IPS DF 6.9 (cell line): ENCODE results near the gene PHC2.

Source experiments
- DNase-seq: peaks from one replicate; pipeline ENCODE4 v3.0.0-alpha.2; 2013; ENCODE audit warnings: low read depth, low spot score
- H3K27ac ChIP-seq: one replicate; pipeline ENCODE4 v1.5.1; 2013; ENCODE audit warnings: low read length, control low read depth
- H3K27me3 ChIP-seq: 2 replicates; pipeline ENCODE4 v1.6.1; 2013; ENCODE audit warnings: mild to moderate bottlenecking, low read length; ENCODE audit not compliant: control insufficient read depth, insufficient read depth
- H3K36me3 ChIP-seq: 2 replicates; pipeline ENCODE4 v1.6.1; 2013; ENCODE audit warnings: low read length; ENCODE audit not compliant: control insufficient read depth, insufficient read depth
- H3K4me1 ChIP-seq: 2 replicates; pipeline ENCODE4 v1.6.1; 2013; ENCODE audit warnings: low read length; ENCODE audit not compliant: control insufficient read depth, insufficient read depth
- H3K4me3 ChIP-seq: 2 replicates; pipeline ENCODE4 v1.5.1; 2013; ENCODE audit warnings: mild to moderate bottlenecking, low read length
- H3K9me3 ChIP-seq: 2 replicates; pipeline ENCODE4 v1.6.1; 2013; ENCODE audit warnings: low read length, inconsistent platforms; ENCODE audit not compliant: control insufficient read depth, insufficient read depth
- WGBS: extraction: QIAGEN DNeasy Blood & Tissue Kit; methylation state at CpG from one replicate; pipeline ENCODE4 v1.1.7; 2013; ENCODE audit warnings: mixed read lengths, missing lambda C conversion rate; ENCODE audit not compliant: insufficient read length, insufficient coverage; 5-methylcytosine and 5-hydroxymethylcytosine counted together

Gene PHC2

GRCh38 chr1:33350611-33351280, 80.1 kb downstream of the PHC2 start:
- H3K27ac ChIP-seq, result no peak overlapping the region
- H3K4me1 ChIP-seq, result no peaks in the 10 kb centered on the region
- no peaks in the 10 kb centered on the region for H3K36me3 ChIP-seq
- peaks cover 49% of the 10 kb centered on the region for H3K27me3 ChIP-seq
- peak overlapping the region; percentile 36; the same call in 1 of the 2 replicates for H3K4me3 ChIP-seq
- 100% methylated on average over 1 of the region's 6 CpGs for WGBS
- no peak for DNase-seq
- H3K9me3 ChIP-seq, result no peaks in the 10 kb centered on the region

DNA sequence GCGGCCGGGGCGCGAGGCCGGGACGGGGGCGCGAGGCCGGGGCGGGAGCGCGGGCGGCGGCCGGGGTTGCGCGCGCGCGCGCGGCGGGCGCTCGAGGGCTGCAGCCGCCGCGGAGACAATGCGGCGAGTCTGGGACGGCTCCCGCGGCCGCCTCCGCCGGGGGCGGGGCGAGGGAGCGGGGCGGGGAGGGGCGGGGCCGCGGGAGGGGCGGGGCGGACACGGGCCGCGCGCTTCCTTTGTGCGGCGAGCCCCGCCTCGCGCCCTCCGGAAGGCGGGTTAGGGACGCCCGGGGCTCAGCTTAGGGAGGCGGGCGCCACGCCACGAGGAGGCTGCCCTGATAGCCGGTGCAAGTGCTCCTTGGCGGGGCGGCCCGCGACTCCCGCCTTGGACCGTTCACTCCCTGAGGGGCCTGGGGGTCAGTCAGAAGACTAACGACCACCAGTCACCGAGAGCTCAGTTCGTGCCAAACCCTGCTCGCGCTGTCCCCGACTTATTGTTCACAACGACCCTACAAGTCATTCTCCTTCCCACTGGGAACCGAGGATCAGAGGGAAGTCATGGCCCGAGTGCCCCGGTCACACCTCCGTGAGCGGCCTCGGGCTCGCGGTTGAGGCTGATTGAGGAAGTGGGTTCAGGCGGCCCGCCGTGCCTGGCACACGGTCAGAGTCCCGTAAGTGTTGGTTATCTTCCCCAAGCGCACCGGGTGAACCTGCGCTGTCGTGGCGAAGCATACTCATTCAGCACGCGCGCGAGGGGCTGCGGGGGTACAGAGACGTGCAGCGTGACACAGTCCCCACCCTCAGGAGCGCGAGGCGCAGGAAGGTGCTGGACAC, 80.9 kb downstream of the PHC2 start:
- DNase-seq, result no peak
- Histone ChIP-seq H3K27ac (no peak overlapping the region), H3K36me3 (no peaks in the 10 kb centered on the region), H3K4me3 (peak overlapping the region; percentile 86; the same call in 1 of the 2 replicates), H3K4me1 (no peaks in the 10 kb centered on the region), H3K27me3 (peaks cover 49% of the 10 kb centered on the region), H3K9me3 (no peaks in the 10 kb centered on the region)
- no CpG with 5 or more reads among the region's 104 CpGs for WGBS

GRCh38 chr1:33349081-33349759, 81.7 kb downstream of the PHC2 start:
- H3K27ac ChIP-seq, result no peak overlapping the region
- H3K27me3 ChIP-seq, result peaks cover 49% of the 10 kb centered on the region
- no peaks in the 10 kb centered on the region for H3K9me3 ChIP-seq
- no peak for DNase-seq
- H3K4me1 ChIP-seq, result no peaks in the 10 kb centered on the region
- peak overlapping the region; percentile 86 for H3K4me3 ChIP-seq
- H3K36me3 ChIP-seq, result no peaks in the 10 kb centered on the region
- WGBS, result no CpG with 5 or more reads among the region's 78 CpGs

- Histone ChIP-seq H3K27me3 (peaks cover 47% of the 10 kb centered on the region), H3K4me3 (peak overlapping the region; percentile 86; the same call in 1 of the 2 replicates), H3K4me1 (no peaks in the 10 kb centered on the region), H3K27ac (no peak overlapping the region), H3K36me3 (no peaks in the 10 kb centered on the region), H3K9me3 (no peaks in the 10 kb centered on the region)
- no CpG with 5 or more reads among the region's 11 CpGs for WGBS
- no peak for DNase-seq
Measured at GRCh38 chr1:33348676-33349080, 82.2 kb downstream of the PHC2 start.

GRCh38 chr1:33348194-33348593, 82.7 kb downstream of the PHC2 start:
- no peaks in the 10 kb centered on the region for H3K4me1 ChIP-seq
- H3K27me3 ChIP-seq, result peaks cover 44% of the 10 kb centered on the region
- H3K9me3 ChIP-seq, result no peaks in the 10 kb centered on the region
- no peak overlapping the region for H3K27ac ChIP-seq
- no CpG with 5 or more reads among the region's 2 CpGs for WGBS
- no peak for DNase-seq
- H3K36me3 ChIP-seq, result no peaks in the 10 kb centered on the region
- H3K4me3 ChIP-seq, result no peak overlapping the region

GRCh38 chr1:33347650-33347992, 83.3 kb downstream of the PHC2 start:
- WGBS, result no CpG with 5 or more reads among the region's 5 CpGs
- Histone ChIP-seq H3K27ac (no peak overlapping the region), H3K36me3 (no peaks in the 10 kb centered on the region), H3K9me3 (no peaks in the 10 kb centered on the region), H3K4me1 (no peaks in the 10 kb centered on the region), H3K27me3 (peaks cover 42% of the 10 kb centered on the region), H3K4me3 (no peak overlapping the region)
- DNase-seq, result no peak

DNA sequence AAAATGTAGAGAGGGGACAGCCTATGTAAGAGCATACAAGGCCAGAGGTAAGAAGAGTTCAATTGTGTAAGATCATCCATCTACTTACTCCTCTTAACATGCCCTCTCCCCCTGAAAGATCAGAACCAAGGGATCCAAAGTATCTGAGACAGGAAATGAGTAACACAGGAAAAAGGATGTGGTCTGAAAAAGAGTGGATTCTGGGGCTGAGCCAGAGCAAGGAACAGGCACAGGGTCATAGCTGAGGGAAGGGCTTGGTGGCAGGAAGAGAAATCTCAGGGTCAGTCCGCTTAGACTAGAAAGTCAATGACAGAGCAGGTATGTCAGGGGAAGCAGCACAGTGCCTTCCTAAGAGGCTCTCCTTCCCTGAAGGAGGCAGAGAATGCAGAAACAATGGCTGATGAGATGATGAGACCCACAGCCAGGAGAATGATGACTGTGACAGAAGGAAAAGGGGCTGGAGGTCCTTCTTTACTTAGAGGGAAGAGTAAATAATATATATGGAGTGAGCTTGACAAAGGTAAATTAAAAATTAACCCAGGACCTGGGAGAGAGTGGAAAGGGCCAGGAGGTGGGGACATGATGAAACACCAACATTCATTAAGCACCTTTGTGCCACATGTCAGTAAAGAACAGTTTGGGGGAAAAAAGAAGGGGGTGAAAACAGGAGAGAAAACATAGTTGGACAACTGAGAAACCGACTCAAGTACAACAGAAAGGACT, 83.8 kb downstream of the PHC2 start:
- Histone ChIP-seq H3K27ac (no peak overlapping the region), H3K36me3 (no peaks in the 10 kb centered on the region), H3K27me3 (peaks cover 39% of the 10 kb centered on the region), H3K4me3 (no peak overlapping the region), H3K4me1 (peaks cover under 1% of the 10 kb centered on the region; the same call in 1 of the 2 replicates), H3K9me3 (no peaks in the 10 kb centered on the region)
- DNase-seq, result no peak
- WGBS, result no CpG with 5 or more reads among the region's 2 CpGs

- WGBS, result no CpG with 5 or more reads among the region's 3 CpGs
- H3K4me3 ChIP-seq, result no peak overlapping the region
- no peaks in the 10 kb centered on the region for H3K36me3 ChIP-seq
Measured at GRCh38 chr1:33346533-33346926, 84.4 kb downstream of the PHC2 start.

GRCh38 chr1:33344896-33345560, 85.9 kb downstream of the PHC2 start:
- no peak overlapping the region for H3K27ac ChIP-seq
- no peak for DNase-seq
- H3K9me3 ChIP-seq, result no peaks in the 10 kb centered on the region
- no CpG with 5 or more reads among the region's 2 CpGs for WGBS
- no peak overlapping the region for H3K4me3 ChIP-seq
- H3K27me3 ChIP-seq, result peaks cover 23% of the 10 kb centered on the region
- H3K36me3 ChIP-seq, result no peaks in the 10 kb centered on the region
- peaks cover 6% of the 10 kb centered on the region for H3K4me1 ChIP-seq

More at GRCh38 chr1:33346533-33346926, 84.4 kb downstream of the PHC2 start:
- Histone ChIP-seq H3K4me1 (peaks cover 3% of the 10 kb centered on the region; the same call in 1 of the 2 replicates), H3K9me3 (no peaks in the 10 kb centered on the region), H3K27ac (no peak overlapping the region), H3K27me3 (peaks cover 37% of the 10 kb centered on the region)
- no peak for DNase-seq
